HG02973 (cell line): ENCODE data around the gene LSM14A.
"Not testable (repeated sequence)": the region's sequence is repeated elsewhere in the genome, so short reads cannot be mapped to it uniquely, and the experiment has no call there.

Experiments
- ATAC-seq: cut with Tn5 transposase; IDR thresholded peaks from one replicate; pipeline ENCODE4 v1.9.1; 2021; ENCODE audit warnings: moderate library complexity; ENCODE audit not compliant: unreplicated experiment

Gene LSM14A

DNA sequence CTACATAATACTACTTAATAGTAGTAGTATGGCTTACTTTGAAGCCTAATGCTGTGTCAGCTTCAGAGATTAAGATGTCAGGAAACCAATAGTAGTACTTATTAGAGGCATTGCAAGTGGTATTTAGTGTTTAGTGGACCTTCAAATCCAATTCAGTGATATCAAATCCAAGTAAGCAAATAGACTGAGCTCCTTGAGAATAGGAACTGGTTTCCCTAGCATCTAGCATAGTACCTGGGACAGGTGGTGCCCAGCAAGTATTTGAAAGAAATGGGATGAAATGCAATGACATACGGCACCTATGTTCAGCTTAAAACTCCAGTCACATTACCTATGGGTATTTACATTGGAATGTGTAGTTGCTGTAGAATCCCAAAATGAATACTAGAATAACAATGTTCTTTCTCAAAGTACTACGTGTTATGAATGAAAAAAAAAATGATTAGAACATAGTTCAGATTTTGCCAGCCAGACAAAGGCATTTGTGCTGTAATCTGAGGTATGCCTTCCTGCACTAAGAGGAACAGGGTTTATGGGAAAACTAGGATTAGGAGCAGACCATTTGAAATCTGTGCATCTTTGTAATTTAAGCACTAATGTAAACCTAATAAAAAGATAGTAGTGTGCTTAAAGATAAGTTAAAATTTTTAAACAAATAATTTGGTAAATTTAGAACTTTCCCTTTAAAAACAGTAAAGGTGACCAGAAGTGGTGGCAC is 17.1 kb downstream of the LSM14A start:
- no peak for ATAC-seq

DNA sequence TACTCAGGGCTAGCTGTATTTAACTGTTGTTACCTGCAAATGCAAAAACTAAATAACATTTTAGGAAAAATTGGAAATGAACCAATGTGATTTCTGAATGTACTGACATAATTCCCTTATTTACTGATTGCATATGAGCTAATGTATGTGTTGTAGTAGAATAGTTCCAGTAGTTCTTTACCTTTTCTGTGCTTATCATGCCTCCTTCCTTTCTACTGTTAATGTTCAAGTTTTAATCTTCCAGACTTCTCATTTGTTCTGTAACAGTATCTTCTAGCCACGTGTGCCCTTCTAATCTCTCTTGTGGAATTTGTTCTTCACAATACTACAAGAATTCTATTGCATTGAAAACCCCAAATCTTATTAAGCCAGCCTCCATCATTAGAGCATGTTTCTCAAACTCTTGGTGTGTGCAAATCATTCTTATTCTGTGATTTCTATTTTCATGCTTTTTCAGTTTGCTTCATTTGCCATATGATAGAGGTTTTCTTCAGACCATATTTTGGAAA is 17.7 kb downstream of the LSM14A start:
- ATAC-seq: no peak

DNA sequence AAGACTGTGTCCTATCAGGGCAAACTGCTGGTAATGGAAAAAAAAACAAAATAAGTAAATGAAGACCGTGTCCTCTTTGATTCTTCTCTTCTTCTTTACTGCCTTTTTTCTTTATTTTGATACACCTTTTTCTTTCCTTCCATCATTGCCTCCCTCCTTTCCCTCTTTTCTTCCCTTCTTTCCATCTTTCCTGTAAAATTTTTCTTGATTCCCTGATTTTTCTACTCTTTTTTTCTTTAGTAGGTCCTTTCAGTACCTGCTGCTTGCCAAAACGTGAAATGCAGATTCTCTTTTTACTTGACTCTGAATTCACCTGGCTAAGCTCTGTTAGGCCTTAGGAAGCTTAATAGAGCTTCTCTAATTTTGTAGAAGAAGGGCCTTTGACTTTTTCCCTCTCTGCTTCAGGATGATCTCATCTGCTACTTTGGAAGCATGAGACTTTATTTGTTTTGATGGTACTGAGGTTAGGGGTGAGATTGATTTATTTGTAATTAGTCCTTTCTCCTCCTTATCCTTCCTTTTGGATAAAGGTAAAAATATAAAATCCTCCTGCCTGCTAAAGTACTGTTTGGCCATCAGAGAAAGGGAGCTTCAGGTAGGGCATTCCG is 19.2 kb downstream of the LSM14A start:
- ATAC-seq: no peak

DNA sequence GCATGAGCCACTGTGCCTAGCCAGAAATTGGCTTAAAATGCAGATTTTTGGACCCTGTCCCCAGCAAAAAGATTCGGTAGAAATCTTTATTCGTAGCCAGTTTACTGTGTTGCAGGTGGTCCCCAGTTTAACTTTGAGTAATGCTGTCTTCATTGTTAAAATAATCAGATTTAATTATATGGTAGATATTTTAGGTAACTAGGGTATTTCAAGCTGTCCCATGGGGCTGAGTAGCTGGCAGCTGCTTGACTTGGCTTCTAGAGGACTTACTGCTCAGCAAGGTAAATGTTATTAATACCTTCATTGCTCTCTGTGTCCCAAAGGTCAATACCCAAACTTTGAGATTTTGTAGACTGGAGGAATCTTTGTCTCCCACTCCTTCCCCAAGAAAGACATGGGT is 21.1 kb downstream of the LSM14A start:
- ATAC-seq: no peak

DNA sequence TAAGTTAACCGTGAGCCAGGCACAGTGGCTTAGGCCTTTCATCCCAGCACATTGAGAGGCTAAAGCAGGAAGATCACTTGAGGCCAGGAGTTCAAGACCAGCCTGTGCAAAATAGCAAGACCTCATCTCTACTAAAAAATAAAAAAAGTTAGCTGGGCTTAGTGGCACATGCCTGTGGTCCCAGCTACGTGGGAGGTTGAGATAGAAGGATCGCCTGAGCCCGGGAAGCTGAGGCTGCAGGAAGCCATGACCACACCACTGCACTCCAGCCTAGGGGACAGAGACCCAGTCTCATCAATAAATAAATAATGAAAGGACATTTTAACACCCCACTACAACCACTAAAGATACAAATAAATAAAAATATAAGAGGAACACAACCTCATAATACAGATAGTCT is 21.6 kb downstream of the LSM14A start:
- no peak for ATAC-seq

DNA sequence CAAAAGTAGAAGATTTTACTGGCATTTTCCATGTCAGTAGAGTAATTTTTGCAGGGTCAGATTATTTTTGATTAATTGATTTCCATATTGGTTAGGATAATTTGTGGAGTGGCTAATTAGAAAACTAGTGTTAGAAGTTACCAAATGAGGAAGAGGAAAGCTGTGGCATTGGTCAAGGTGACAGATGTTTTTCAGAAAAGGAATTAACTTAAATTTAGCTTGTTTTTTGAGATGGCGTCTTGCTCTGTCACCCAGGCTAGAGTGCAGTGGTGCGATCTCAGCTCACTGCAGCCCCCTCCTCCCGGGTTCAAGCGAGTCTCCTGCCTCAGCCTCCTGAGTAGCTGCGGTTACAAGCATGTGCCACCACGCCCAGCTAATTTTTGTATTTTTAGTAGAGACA is 28.8 kb downstream of the LSM14A start:
- ATAC-seq: no peak

DNA sequence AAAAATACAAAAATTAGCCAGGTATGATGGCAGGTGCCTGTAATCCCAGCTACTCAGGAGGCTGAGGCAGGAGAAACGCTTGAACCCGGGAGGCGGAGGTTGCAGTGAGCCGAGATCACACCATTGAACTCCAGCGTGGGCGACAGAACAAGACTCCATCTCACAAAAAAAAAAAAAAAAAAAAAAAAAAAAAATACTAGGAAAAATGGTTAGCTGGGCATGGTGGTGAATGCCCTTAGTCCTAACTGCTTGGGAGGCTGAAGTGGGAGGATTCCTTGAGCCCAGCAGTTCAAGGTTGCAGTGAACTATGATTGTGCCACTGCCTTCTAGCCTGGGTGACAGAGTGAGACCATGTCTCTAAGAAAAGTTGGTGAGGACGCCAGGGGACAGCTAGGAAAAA is 33.0 kb downstream of the LSM14A start:
- ATAC-seq: not testable (repeated sequence)

DNA sequence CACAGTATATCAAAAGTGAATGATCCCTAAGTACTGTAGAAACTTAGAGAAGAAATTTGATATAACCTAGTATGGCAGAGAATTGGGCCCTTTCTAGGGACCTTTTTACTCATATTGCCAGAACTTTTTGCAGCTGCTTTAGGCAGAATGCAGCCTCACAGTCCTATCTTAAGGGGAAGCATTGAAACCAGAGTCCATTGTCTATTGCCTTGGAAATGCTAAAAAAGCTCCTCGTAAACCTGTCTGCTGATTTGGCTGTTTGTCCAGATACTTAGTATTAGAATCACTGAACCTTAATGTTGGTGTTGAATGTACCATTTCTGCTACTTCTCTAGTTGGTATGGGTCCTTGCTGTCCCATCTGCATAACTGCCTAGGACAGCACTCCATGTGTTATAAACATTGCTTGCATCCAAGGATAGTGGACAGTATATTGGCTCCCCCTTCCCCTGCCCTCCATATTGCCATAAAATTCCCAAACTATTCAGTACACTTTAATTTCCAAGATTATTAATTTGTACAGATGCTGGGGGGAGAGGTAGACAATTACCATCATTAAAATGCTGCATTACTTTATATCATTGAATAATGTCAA is 36.1 kb downstream of the LSM14A start:
- no peak for ATAC-seq

DNA sequence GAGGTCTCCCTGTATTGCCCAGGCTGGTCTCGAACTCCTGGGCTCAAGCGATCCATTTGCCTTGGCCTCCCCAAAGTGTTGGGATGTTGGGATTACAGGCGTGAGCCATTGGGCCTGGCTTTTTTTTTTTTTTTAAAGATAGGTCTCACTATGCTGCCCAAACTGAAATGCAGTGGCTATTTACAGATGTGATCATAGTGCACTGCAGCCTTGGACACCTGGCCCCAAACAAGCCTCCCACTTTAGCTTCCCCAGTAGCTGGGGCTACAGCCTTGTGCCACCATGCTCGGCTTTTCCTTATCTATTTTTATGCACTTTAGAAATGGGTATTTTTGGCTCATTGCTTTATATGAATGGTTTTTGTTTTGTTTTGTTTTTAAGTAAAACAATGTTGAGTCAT is 37.4 kb downstream of the LSM14A start:
- no peak for ATAC-seq

DNA sequence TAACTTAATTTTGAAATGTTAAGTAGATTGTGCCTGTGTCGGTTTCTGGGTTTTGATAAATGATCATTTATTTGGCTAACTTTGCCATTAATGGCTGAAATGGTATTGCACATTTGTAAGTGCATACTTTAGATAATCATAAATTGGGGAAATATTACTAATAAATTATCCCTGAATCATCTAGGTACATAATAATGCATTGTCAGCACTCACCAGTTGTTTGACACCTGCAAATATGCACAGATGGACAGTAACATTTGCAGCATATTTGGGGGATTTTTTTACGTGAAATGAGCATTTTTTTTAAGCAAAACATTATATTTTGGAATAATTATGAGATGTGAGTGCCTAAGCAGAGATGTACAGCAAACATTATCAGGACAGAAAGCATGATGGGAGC is 41.0 kb downstream of the LSM14A start:
- no peak for ATAC-seq

DNA sequence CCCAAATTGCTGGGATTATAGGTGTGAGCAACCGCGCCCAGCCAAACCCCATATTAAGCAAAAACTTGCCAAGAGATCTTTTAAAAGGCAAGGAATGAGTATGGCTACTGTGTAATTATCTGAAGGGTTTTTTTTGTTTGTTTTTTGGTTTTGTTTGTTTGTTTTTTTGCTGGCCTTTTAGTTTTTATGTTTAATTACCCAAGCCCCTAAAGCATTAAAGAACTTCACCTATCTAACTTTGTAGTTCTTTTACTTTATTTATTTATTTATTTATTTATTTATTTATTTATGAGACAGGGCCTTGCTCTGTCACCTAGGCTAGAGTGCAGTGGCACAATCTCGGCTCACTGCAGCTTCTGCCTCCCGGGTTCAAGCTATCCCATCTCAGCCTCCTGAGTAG is 41.7 kb downstream of the LSM14A start:
- ATAC-seq: no peak

DNA sequence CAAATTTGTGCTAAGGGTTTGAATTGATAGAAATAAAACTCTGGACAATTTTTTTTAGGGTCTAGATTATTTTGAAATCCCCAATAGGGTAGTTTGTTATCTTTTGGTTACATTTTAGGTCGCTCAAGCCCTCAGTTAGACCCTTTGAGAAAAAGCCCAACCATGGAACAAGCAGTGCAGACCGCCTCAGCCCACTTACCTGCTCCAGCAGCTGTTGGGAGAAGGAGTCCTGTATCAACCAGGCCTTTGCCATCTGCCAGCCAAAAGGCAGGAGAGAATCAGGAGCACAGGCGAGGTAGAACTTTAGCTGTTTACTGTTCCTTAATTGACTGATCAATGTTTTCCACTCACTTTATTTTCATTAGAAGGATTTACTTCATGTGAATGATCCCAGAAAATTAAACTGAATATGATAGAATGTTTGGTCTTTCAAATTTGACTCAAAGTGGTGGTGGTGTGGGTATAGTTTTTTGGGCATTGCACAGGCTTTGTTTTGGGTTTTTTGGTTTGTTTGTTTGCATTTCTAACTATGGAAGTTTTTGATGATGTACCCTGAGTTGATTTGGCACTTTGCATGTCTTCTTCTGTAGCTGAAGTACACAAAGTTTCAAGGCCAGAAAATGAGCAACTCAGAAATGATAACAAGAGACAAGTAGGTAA is 42.8 kb downstream of the LSM14A start:
- no peak for ATAC-seq

DNA sequence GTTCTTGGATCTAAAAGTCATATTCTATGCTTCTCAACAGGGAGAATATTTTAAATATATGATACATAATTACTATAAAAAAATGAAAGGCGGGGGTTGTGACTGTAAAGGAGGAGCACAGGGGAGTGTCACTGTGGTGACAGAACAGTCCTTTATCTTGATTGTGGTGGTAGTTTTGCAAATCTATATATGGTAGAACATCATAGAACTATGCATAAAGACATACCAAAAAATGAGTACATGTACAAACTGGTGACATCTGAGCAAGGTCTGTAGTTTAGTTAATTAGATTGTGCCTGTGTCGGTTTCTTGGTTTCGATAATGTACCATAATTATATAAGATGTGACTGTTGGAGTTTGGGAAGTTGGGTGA is 43.3 kb downstream of the LSM14A start:
- no peak for ATAC-seq

DNA sequence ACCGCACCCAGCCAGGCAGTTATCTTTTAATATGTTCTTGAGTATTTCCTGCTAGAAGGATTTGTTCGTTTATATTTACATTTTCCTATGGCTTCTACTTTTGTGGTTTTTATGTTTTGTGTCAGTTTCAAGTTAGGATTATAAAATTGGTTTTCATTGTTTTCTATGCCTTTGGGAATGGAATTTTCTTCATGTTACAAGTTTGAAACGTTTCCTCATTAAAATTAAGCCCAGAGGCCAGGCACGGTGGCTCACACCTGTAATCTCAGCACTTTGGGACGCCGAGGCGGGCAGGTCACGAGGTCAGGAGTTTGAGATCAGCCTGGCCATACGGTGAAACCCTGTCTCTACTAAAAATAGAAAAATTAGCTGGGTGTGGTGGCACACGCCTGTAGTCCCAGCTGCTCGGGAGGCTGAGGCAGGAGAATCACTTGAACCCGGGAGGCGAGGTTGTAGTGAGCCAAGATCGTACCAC is 44.5 kb downstream of the LSM14A start:
- ATAC-seq: not testable (repeated sequence)

DNA sequence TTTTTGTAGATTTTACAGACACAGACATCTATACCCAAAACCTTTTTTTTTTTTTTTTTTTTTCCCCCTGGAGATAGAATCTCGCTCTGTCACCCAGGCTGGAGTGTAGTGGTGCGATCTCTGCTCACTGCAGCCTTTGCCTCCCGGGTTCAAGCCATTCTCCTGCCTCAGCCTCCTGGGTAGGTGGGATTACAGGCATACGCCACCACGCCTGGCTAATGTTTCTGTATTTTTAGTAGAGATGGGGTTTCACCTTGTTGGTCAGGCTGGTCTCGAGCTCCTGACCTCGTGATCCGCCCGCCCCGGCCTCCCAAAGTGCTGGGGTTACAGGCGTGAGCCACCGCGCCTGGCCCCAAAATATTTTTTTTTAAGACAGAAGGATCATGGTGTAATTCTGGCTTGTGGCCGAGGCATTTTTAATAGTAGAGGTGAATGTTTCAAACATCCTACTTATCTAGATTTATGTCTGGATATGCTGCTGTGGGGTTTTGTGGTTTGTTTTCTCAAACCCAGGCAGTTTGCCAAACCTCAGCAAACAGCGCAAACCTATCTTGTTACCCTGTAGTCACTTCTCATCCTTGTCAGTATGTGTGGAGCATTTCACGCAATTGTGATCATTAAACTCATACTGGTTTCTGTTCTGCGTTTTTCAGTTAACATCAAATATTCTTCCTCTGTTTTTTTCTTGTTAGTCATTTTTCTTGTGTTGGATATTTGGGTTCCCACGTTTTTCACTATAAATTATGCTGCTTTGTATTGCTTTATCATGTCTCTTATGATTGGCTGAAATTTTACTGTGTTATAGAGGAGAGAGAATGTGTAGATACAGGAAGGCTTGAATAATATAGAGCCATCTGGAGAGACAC is 45.9 kb downstream of the LSM14A start:
- peak; percentile 67 for ATAC-seq

DNA sequence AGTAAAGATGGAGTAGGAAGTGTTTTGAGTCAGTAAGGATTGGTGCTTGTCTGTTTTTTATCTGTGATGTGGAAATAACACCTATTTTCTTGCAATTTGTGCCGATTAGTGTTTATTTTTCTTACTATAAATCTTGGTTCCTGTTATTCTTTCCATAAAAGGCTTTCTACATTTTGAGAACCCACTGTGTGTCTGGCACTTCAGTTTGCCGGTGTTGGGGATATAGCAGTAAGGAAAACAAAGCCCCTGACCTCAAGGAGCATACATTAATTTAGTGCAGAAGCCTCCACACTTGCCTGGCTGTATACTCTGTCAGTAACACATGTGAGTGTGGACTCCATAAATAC is 46.5 kb downstream of the LSM14A start:
- no peak for ATAC-seq

DNA sequence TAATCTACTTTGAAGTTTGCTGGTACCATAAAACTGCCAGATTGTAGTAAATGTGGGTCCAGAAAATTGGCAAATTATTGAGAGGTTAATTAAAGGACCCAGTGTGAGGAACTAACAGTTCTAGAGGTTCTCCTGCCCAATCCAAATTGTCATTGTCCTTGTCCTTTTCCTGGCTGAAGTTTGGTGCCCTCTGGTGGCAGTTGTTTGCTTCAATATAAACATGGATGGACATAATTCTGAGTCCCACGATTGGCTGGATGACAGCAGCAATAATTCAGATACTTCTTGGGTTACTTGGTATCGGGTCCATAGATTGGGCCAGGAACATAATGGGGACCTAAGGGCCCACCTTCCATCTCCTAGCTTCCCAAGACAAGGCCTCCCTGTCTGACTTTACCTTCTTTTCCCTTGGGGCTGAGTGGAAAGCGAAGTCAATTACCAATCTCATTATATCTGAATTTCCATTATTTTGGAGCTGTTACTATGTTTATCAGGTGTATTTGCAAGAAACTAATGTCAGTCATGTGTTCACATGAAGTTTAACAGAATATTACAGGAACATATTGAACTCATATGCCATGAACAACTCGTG is 48.3 kb downstream of the LSM14A start:
- no peak for ATAC-seq

DNA sequence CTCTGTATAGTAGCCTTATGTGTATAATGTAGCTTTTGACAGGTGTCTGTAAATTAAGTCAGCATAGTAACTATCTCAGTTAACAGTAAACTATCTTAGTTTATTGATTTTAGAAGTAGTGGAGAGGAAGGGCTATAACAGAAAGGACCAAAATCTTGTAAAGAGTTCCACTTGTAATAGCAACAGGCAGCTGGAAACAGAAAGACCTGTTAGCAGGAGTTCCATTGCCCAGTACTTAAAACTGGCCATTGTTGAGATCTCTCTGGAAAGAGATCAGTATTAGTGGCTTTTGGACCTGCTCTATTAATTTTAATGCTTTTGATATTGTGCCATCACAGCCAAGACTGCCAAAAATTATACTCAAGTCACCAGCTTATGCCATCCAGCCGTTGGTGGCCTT is 50.1 kb downstream of the LSM14A start:
- no peak for ATAC-seq

DNA sequence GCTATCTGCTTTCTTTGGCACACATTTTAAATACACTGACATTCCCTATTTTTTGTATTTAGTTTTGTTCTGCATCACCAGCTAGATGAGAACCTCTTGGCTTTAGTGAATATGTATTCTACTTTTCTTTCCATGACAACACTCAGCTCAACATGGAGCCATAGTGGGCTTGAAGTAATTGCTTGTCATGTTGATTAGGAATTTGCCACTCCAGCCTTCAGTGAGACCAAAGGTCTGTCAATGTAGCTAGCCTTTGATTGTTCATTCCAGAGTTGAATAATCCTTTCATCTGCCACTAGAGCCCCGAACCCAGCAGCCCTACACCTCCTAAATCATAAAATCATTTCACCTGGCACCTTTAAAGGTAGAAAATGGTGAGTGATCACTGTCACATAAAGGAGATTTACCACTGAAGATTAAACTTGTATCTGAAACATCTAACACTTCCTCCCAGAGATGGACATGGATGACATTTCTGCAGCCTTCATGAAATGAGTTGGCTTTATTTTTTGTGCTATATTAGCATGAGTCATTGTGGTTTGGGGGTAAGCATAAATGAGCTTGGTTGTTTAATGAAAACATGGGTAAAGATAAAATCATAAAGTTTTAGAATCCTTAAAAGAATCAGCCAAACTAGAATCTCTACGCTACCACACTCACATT is 52.8 kb downstream of the LSM14A start:
- no peak for ATAC-seq

DNA sequence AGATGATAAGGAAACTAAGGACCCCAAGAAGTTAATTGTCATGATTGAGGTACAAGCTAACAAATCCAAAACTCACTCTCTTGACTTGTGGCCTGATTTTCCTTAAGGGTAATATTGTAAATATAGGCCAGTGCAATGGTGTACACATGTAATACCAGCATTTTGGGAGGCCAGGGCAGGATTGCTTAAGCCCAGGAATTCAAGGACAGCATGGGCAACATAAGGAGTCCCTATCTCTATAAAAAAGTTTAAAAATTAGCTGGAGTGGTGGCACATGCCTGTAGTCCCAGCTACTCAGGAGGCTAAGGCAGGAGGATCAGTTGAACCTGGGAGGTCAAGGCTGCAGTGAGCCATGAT is 53.3 kb downstream of the LSM14A start:
- ATAC-seq: no peak
